Endothelial cell of umbilical vein (primary cell): ENCODE results near the gene SMARCA2. TPM values are rescaled to one million over a fixed set of nuclear protein-coding genes. Genes with fewer than 3 reads are reported as not detected.

Experiments
- BruUV-seq: library from RNA; stranded (reverse); fragments of 400-500 nt; replicated peaks from 2 replicates; lab custom pipeline; 2021; lab: Mats Ljungman, UMichigan
- CTCF ChIA-PET: fragments of 300-600, 350-600 bp; sonication (Branson Sonifier 250); formaldehyde crosslinking; loops from one replicate; lab custom pipeline; 2021; ENCODE audit warnings: antibody characterized with exemption, inconsistent platforms; lab: Charles Lee
- POLR2A ChIA-PET: fragments of 300-600, 350-600 bp; sonication (Branson Sonifier 250); formaldehyde crosslinking; loops from one replicate; lab custom pipeline; 2021; ENCODE audit warnings: antibody characterized with exemption, inconsistent platforms; lab: Charles Lee
- DNase-seq: peaks from one replicate; pipeline ENCODE4 v3.0.0-alpha.2; 2011; ENCODE audit warnings: low read depth, low spot score
- FAIRE-seq: peaks from 2 replicates; lab custom pipeline; 2011; peaks lifted over from hg19 to GRCh38; lab: Jason Lieb, UNC
- H2AFZ ChIP-seq: 2 replicates; pipeline ENCODE4 v1.6.0; 2012; ENCODE audit warnings: low read depth, low read length, control low read depth, inconsistent platforms
- H3K27ac ChIP-seq: 2 replicates; pipeline ENCODE4 v1.5.1; 2011; ENCODE audit warnings: low read depth, mild to moderate bottlenecking, control low read depth, low read length, moderate library complexity; ENCODE audit not compliant: insufficient read depth
- H3K27me3 ChIP-seq, 2 experiments: 2 replicates each; pipeline versions ENCODE4 v1.6.0 to v1.6.1; 2011; ENCODE audit warnings: low read length in 2 of 2, mixed read lengths in 1 of 2; ENCODE audit not compliant: control insufficient read depth in 2 of 2, insufficient read depth in 2 of 2
- H3K36me3 ChIP-seq, 2 experiments: 2 replicates in 1 of 2; 3 replicates in 1 of 2; pipeline ENCODE4 v1.5.1; 2011; ENCODE audit warnings: low read length in 2 of 2, mild to moderate bottlenecking in 1 of 2, moderate library complexity in 1 of 2; ENCODE audit not compliant: control insufficient read depth in 2 of 2, insufficient read depth in 2 of 2; ENCODE audit errors: extremely low read depth in 1 of 2
- H3K4me1 ChIP-seq: 3 replicates; pipeline ENCODE4 v1.5.1; 2011; ENCODE audit warnings: mild to moderate bottlenecking, low read length; ENCODE audit not compliant: control insufficient read depth, insufficient read depth; ENCODE audit errors: extremely low read depth
- H3K4me2 ChIP-seq: 2 replicates; pipeline ENCODE4 v1.6.1; 2011; ENCODE audit warnings: low read length, control low read depth, mixed read lengths; ENCODE audit not compliant: insufficient read depth
- H3K4me3 ChIP-seq, 3 experiments: fragments of 200-600 bp in 1 of 3; sonication (generic), shearing (Covaris generic) in 1 of 3; replicated peaks in 1 of 3; 2 replicates each; pipeline ENCODE4 v1.5.1; 2011 to 2016; ENCODE audit warnings: control low read depth in 3 of 3, low read length in 3 of 3, mild to moderate bottlenecking in 2 of 3, inconsistent platforms in 1 of 3, low read depth in 1 of 3, moderate library complexity in 1 of 3; ENCODE audit not compliant: insufficient read depth in 1 of 3
- H3K79me2 ChIP-seq: 2 replicates; pipeline ENCODE4 v1.6.0; 2012; ENCODE audit warnings: low read length, inconsistent platforms; ENCODE audit not compliant: control insufficient read depth, insufficient read depth
- H3K9ac ChIP-seq: replicated peaks from 2 replicates; pipeline ENCODE3; 2011; ENCODE audit warnings: low read length, control low read depth; ENCODE audit not compliant: insufficient read depth; ENCODE audit errors: extremely low read depth
- H3K9me1 ChIP-seq: replicated peaks from 3 replicates; pipeline ENCODE4 v1.6.0; 2011; ENCODE audit warnings: mild to moderate bottlenecking, low read length; ENCODE audit not compliant: control insufficient read depth, insufficient read depth; ENCODE audit errors: extremely low read depth
- H3K9me3 ChIP-seq: replicated peaks from 2 replicates; pipeline ENCODE4 v1.5.1; 2012; ENCODE audit warnings: low read length, inconsistent platforms; ENCODE audit not compliant: control insufficient read depth, insufficient read depth
- H4K20me1 ChIP-seq: replicated peaks from 2 replicates; pipeline ENCODE3; 2011; ENCODE audit warnings: mild to moderate bottlenecking, low read length; ENCODE audit not compliant: control insufficient read depth, insufficient read depth; ENCODE audit errors: extremely low read depth
- CTCF ChIP-seq, 2 donors: IDR thresholded peaks; 1 replicate in 1 of 2; 2 replicates in 1 of 2; pipeline ENCODE4 v1.5.1; 2011; ENCODE audit warnings: low read length in 2 of 2, mild to moderate bottlenecking in 2 of 2, moderate library complexity in 2 of 2, control low read depth in 1 of 2, inconsistent platforms in 1 of 2, low read depth in 1 of 2; ENCODE audit not compliant: insufficient read depth in 1 of 2; ENCODE audit errors: extremely low read depth in 1 of 2
- EZH2 ChIP-seq: IDR thresholded peaks from 2 replicates; pipeline ENCODE4 v1.6.1; 2012; ENCODE audit warnings: borderline replicate concordance, low read depth, mild to moderate bottlenecking, moderate library complexity, low read length, inconsistent platforms; ENCODE audit not compliant: severe bottlenecking
- FOS ChIP-seq: IDR thresholded peaks from 2 replicates; pipeline ENCODE4 v1.6.1; 2011; ENCODE audit warnings: mild to moderate bottlenecking, low read length, moderate library complexity, borderline replicate concordance; ENCODE audit not compliant: insufficient read depth
- GATA2 ChIP-seq: IDR thresholded peaks from 2 replicates; pipeline ENCODE4 v1.7.0; 2011; ENCODE audit warnings: low read depth, mild to moderate bottlenecking, moderate library complexity, mixed read lengths, low read length; ENCODE audit not compliant: insufficient read length, insufficient read depth
- JUN ChIP-seq: IDR thresholded peaks from 2 replicates; pipeline ENCODE4 v1.6.1; 2011; ENCODE audit warnings: borderline replicate concordance, low read depth; ENCODE audit not compliant: insufficient read length, insufficient read depth
- MAX ChIP-seq: IDR thresholded peaks from 2 replicates; pipeline ENCODE4 v1.6.1; 2011; ENCODE audit not compliant: insufficient read depth, insufficient read length
- MYC ChIP-seq: IDR thresholded peaks from one replicate; pipeline ENCODE4 v1.6.1; 2011; ENCODE audit warnings: mild to moderate bottlenecking, low read depth, low read length
- POLR2A ChIP-seq: IDR thresholded peaks from 2 replicates; pipeline ENCODE4 v1.6.1; 2012; ENCODE audit warnings: low read depth, mild to moderate bottlenecking, control low read depth, low read length
- POLR2AphosphoS5 ChIP-seq: IDR thresholded peaks from 2 replicates; pipeline ENCODE4 v1.6.1; 2012; ENCODE audit warnings: low read depth, mild to moderate bottlenecking, control low read depth, low read length, moderate library complexity; ENCODE audit not compliant: insufficient read depth
- dilution Hi-C: fragments of 300-500 bp; cut with MboI; formaldehyde crosslinking; loops from one replicate; pipeline ENCODE4 v1.15.0; 2019; ENCODE audit warnings: low sequenced_read_pairs; ENCODE audit not compliant: extremely low pct_ligation_motif_present
- intact Hi-C: fragments of 100-400 bp; cut with micrococcal nuclease; formaldehyde crosslinking; loops from one replicate; pipeline ENCODE4 v1.10.0; 2022
- polyA plus RNA-seq, 4 experiments: library from polyadenylated mRNA; depleted of rRNA in 3 of 4; stranded (reverse) in 3 of 4; unstranded in 1 of 4; fragments of >200 nt; gene quantifications; 2 replicates each; pipeline versions ENCODE4 v1.2.1 to v1.2.3, GENCODE V29; 2011 to 2012; ENCODE audit warnings: missing spikeins in 1 of 4
- total RNA-seq: library from RNA; stranded (reverse); gene quantifications from 2 replicates; pipeline ENCODE4 v1.2.3, GENCODE V29; 2021

SMARCA2 gene
- total and polyA plus RNA-seq, 2 donors (not counting 3 experiments of a cell fraction or from before 2014, with no cell fraction given), result 54.5 to 79.9 TPM

GRCh38 chr9:2159521-2160454 is 144.6 kb downstream of the SMARCA2 start:
- intact Hi-C loops (loop anchor here (2.0 to 10.0 kb wide), 3 partner anchors 33 to 685 kb away; partner anchors contain the start of genes PUM3 and VLDLR), dilution Hi-C loops (no loop called here)
- Histone ChIP-seq H3K4me1 (peaks cover 26% of the 10 kb centered on the region), H3K4me2 (peak overlapping the region; percentile 100), H3K27ac (peak overlapping the region; percentile 79), H3K4me3 (peak overlapping the region; percentile 20 to 76 (median 23)), H3K9me1 (no peaks in the 10 kb centered on the region), H3K27me3 (no peaks in the 10 kb centered on the region), H3K9me3 (no peaks in the 10 kb centered on the region), H3K9ac (peak overlapping the region; percentile 83), H3K36me3 (no peaks in the 10 kb centered on the region), H3K79me2 (peaks cover 6% of the 10 kb centered on the region), H2AFZ (peak overlapping the region; percentile 98), H4K20me1 (no peaks in the 10 kb centered on the region)
- TF ChIP-seq POLR2A (peak; percentile 28), MYC (no peak)
- FAIRE-seq (peak; percentile 44), DNase-seq (peak; percentile 70)
- CTCF ChIA-PET, result interaction anchor here (0.6 to 4.0 kb wide), 11 partner anchors 12 to 569 kb away, joined by 3 to 18 read pairs (median 3); no protein-coding TSS in a partner anchor
- BruUV-seq, result TSS peak; percentile 9
- POLR2A ChIA-PET, result no interaction called here

GRCh38 chr9:2161661-2162060 is 146.5 kb downstream of the SMARCA2 start:
- BruUV-seq, result no TSS peak
- TF ChIP-seq GATA2 (no peak), CTCF (IDR thresholded peaks at IDR 0.05; ENCODE audit: extremely low read depth in 1 of 2, insufficient read depth in 1 of 2, low read depth in 1 of 2, low read length in 2 of 2) (no peak), EZH2 (no peak), MAX (no peak), POLR2A (no peak), POLR2AphosphoS5 (no peak), MYC (no peak), JUN (no peak), FOS (no peak)
- H3K9me3 ChIP-seq, result no peaks in the 10 kb centered on the region
- H3K9me1 ChIP-seq, result no peaks in the 10 kb centered on the region
- intact Hi-C loops, result no loop called here
- H3K4me2 ChIP-seq, result no peak overlapping the region
- no peak overlapping the region for H3K27ac ChIP-seq
- no peak overlapping the region for H3K9ac ChIP-seq
- FAIRE-seq (no peak), DNase-seq (no peak)
- H4K20me1 ChIP-seq, result no peaks in the 10 kb centered on the region
- H3K4me3 ChIP-seq, result no peak overlapping the region
- H3K79me2 ChIP-seq, result peaks cover 6% of the 10 kb centered on the region
- CTCF ChIA-PET, result interaction anchor here (1.1 kb wide), 1 partner anchor 44 kb away, joined by 4 read pairs; no protein-coding TSS in a partner anchor
- H2AFZ ChIP-seq, result no peak overlapping the region
- H3K4me1 ChIP-seq, result peaks cover 26% of the 10 kb centered on the region
- POLR2A ChIA-PET, result no interaction called here
- no peaks in the 10 kb centered on the region for H3K27me3 ChIP-seq
- dilution Hi-C loops, result no loop called here
- H3K36me3 ChIP-seq, result no peaks in the 10 kb centered on the region
